ENCODE results near the gene KRT71.

- TF ChIP-seq CTCF (IDR thresholded peaks at IDR 0.05 in 2 of 3, conservative IDR thresholded peaks at IDR 0.05 in 1 of 3; ENCODE audit: borderline replicate concordance in 1 of 3, insufficient read depth in 1 of 3, low read depth in 2 of 3, low read length in 2 of 3): no peak
- TF ChIP-seq SP1 (IDR thresholded peaks at IDR 0.05; ENCODE audit: low read depth): no peak
- no peak for TF ChIP-seq POLR2AphosphoS5 (IDR thresholded peaks at IDR 0.05; ENCODE audit: low read depth, low read length)
- no peak for TF ChIP-seq POLR2A (IDR thresholded peaks at IDR 0.05; ENCODE audit: borderline replicate concordance, extremely low read depth, insufficient read depth, insufficient read length)
Observed at GRCh38 chr12:52587563-52587962, 34.6 kb upstream of the KRT71 start.
